ENCODE results near the gene FBXO42. TPM values are rescaled to one million over a fixed set of nuclear protein-coding genes. Genes with fewer than 3 reads are reported as not detected.
"Not testable (repeated sequence)": the region's sequence is repeated elsewhere in the genome, so short reads cannot be mapped to it uniquely, and the experiment has no call there.

The FBXO42 gene
- total RNA-seq, 1 donor from 2014 or later, result 5.8 TPM

DNA sequence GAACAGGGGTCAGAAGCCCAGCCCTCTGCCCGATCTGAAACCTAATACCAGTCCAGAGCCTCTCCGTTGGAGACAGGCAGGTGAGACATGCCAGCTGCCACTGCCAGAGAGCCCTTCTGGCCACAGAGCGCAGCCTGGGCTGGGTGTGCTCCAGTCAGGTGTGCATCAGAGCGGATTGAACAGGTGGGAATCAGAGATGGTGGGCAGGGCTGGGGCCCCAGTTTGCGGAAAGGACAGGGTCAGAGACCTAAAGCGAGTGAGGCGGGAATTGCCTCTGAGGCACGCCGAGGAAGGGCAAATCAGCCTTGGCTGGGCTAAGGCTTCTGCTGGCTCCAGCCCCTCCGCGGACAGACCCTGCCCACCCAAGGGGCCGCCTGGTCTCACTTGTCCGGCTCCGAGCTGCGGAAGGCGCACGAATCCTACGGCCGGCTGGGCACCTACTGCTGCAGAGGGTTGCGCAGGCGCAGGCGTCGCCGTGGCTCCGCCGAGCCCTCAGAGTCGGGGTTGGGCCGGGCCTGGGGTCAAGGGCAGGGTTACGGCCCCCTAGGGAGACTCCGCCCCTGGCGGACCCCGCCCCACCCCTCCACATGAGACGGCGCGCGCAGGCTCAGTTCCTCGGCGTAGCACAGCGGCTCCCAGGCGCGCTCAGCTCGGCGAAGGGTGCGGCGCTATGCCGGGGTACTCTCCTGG, 125.6 kb downstream of the FBXO42 start:
- H3K4me3 ChIP-seq (ENCODE audit: low read depth, low read length), result peak overlapping the region; percentile 49
- no peak for DNase-seq (ENCODE audit: low read depth)
- TF ChIP-seq, protein P1, sequence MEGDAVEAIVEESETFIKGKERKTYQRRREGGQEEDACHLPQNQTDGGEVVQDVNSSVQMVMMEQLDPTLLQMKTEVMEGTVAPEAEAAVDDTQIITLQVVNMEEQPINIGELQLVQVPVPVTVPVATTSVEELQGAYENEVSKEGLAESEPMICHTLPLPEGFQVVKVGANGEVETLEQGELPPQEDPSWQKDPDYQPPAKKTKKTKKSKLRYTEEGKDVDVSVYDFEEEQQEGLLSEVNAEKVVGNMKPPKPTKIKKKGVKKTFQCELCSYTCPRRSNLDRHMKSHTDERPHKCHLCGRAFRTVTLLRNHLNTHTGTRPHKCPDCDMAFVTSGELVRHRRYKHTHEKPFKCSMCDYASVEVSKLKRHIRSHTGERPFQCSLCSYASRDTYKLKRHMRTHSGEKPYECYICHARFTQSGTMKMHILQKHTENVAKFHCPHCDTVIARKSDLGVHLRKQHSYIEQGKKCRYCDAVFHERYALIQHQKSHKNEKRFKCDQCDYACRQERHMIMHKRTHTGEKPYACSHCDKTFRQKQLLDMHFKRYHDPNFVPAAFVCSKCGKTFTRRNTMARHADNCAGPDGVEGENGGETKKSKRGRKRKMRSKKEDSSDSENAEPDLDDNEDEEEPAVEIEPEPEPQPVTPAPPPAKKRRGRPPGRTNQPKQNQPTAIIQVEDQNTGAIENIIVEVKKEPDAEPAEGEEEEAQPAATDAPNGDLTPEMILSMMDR (conservative IDR thresholded peaks at IDR 0.05; ENCODE audit: low read depth, low read length), result no peak

DNA sequence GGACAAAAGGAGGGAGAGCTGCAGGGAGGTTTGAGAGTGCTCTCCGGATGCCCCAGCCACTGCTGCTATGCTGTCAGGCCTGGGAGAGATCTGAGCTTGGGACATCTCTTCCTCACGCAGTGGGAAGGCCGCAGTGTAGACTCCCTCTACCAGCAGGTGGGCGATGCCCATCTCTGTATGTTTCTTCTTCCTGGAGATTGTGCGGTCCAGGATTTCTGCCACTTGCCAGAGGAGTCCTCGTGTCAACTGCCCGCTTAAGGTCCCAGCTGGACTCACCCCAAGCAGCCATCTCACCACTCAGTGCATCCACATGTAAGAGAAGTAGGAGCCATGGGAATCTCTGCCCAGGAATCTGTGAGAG, 126.2 kb downstream of the FBXO42 start:
- peak overlapping the region; percentile 49 for H3K4me3 ChIP-seq (ENCODE audit: low read depth, low read length)
- no peak for DNase-seq (ENCODE audit: low read depth)
- TF ChIP-seq, protein P1 (conservative IDR thresholded peaks at IDR 0.05; ENCODE audit: low read depth, low read length), result no peak

DNA sequence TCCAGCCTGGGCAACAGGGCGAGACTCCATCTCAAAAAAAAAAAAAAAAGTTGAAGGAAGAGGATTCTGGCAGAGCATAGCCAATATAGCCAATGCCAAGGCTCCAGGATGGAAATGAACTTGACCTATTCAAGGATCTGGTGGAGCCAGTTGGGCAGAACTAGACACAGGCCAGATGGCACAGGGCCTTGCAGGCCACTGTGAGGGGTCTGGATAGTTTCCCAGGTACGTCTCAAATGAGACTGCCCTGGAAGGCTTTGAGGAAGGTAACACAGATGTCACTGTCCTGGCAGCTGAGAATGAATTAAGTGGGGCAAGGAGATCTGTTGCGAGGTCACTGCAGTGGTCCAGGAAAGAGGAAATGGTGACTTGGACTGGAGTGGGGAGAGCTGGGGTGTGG, 127.8 kb downstream of the FBXO42 start:
- no peak for DNase-seq (ENCODE audit: low read depth)
- H3K4me3 ChIP-seq (ENCODE audit: low read depth, low read length), result no peak overlapping the region
- TF ChIP-seq, protein P1 (conservative IDR thresholded peaks at IDR 0.05; ENCODE audit: low read depth, low read length), result no peak

DNA sequence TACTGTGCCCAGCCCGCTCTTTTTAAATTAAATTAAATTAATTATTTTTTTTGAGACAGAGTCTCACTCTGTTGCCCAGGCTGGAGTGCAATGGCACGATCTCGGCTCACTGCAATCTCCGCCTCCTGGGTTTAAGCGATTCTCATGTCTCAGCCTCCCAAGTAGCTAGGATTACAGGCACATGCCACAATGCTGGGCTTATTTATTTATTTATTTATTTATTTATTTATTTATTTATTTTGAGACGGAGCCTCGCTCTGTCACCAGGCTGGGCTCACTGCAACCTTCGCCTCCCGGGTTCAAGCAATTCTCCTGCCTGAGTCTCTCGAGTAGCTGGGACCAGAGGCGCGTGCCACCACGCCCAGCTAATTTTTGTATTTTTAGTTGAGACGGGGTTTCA, 129.6 kb downstream of the FBXO42 start:
- not testable (repeated sequence) for DNase-seq (ENCODE audit: low read depth); H3K4me3 ChIP-seq (ENCODE audit: low read depth, low read length)

DNA sequence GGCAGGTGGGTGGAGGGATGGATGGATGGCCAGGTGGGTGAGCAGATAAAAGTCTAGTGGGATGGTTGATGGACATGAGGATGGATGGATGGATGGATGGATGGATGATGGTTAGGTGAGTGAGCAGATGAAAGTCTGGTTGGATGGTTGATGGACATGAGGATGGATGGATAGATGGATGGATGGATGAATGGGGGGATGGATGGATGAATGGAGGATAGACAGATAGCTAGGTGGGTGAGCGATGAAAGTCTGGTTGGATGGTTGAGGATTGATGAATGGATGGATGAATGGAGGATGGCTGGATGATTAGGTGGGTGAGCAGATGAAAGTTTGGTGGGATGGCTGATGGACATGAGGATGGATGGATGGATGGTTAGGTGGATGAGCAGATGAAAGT, 130.8 kb downstream of the FBXO42 start:
- no peak overlapping the region for H3K4me3 ChIP-seq (ENCODE audit: low read depth, low read length)
- DNase-seq (ENCODE audit: low read depth), result no peak
- TF ChIP-seq, protein P1 (conservative IDR thresholded peaks at IDR 0.05; ENCODE audit: low read depth, low read length), result no peak

DNA sequence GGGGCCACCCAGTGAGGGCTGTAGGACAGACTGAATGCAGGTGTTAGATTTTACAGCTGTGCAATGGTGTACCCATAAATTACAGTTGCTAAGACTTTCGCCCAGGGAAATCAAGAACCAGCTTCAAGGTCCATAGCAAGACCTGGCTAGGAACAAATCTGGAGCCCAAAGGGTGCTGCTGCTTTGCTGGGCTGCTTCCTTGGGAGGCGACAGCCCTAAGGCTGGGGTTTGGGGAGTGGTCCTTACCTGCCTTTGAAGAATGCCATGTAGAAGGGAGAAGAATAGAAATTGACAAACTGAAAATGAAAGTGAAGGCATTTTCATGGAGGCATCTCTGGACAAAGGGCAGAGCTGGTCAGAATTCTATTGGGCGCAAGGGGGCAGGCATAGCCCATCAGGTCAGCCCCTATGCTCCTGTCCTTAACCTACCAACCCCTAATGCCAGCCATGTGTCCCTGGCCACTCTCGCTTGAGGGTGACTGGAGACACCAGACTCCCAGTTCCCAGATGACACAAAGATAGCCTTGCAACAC, 132.2 kb downstream of the FBXO42 start:
- TF ChIP-seq, protein P1 (conservative IDR thresholded peaks at IDR 0.05; ENCODE audit: low read depth, low read length), result no peak
- no peak for DNase-seq (ENCODE audit: low read depth)
- no peak overlapping the region for H3K4me3 ChIP-seq (ENCODE audit: low read depth, low read length)

DNA sequence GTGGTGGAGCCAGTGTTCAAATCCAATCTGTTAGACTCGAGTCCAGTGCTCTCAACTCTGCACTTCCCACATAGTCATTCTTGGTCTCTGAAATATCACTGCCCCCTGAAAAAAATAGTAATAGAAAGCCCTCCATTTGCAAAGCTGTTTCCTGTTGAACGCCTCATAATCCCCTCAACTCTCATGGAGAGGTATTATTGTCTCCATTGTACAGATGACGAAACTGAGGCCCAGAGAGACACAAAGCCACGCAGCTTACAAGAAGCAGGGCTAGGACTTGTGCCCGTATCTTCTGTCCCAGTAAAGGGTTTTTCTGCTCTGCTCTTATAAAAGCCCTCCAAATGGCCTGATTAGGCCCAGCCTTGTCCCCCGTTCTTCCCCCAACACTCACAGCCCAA, 133.6 kb downstream of the FBXO42 start:
- DNase-seq (ENCODE audit: low read depth), result no peak
- TF ChIP-seq, protein P1 (conservative IDR thresholded peaks at IDR 0.05; ENCODE audit: low read depth, low read length), result no peak
- no peak overlapping the region for H3K4me3 ChIP-seq (ENCODE audit: low read depth, low read length)
